GM15510 (cell line): ENCODE measurements around the gene UTRN.

Source experiments
- POLR2A ChIP-seq: IDR thresholded peaks from 3 replicates; pipeline ENCODE4 v1.6.1; 2011; ENCODE audit warnings: borderline replicate concordance; ENCODE audit not compliant: insufficient read length; ENCODE audit errors: extremely low read depth

Gene UTRN

DNA sequence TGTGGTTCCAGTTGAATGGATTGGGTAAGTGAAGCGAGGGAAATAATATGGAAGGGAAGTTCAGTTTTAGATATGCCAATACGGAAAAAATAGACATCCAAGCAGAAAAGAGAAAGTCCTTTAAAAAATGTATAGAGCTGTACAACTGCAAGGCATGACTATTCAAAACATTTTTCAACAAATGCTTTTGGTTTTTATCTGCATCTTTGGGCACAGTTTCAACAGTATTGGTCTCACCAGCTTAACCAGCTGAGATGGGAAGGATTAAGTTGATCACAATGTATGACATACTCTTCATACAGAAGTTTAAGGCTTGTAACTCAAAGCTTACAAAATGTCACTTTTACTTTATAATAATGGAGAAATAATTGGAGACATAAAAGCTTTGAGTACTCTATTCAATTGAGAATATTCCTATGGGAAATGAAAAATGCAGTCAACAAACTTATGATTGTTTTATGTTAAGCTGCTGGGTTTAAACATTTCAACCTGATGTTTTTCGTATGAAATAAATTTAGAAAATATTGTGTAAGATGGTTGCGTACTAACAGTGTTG lies 16.3 kb upstream of the UTRN start:
- no peak for TF ChIP-seq POLR2A

DNA sequence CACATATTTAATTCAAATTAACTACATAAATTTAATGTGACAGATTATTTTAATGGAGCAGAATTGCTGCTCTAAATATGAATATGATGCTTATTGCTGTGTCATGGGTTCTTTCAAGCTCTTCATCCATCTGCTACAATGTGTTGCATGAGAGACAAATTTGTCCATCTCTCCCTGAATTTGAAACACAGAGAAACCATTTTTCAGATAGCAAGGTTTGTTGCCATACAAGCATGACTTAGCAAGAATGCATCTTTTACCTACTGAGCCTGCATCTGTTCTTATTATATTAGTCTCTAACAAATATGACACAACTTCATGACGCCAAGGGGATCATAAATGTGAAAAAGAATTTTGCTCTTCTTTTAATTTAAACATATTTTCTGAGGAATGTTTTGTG lies 8.0 kb upstream of the UTRN start:
- no peak for TF ChIP-seq POLR2A

DNA sequence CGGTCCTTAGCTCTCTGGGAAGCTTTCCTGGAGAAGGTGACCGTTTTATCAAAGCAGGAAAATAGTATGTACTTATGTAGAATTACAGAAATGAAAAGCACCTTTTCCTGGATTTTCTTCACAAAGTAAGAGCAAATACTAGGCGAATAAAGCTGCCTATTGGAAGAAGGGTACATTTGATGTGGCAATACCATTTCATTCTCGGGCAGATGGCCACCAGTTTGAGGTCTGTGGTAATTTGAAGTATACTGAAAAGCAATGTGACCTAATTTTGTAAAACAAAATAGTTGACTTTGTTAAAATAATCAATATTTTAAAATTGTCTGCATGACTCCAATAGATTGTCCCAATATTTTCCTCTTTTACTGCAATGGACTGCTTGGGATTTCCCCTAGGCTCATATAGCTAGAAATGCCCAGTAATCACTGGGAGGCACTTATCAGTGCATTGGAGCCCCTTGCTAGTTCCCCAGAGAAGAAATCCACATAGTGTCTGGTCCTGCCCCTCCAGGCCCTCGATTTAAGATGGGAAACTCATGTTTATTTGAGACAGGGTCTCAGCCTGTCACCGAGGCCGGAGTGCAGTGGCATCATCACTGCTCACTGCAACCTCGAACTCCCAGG lies 7.4 kb upstream of the UTRN start:
- TF ChIP-seq POLR2A, result no peak

DNA sequence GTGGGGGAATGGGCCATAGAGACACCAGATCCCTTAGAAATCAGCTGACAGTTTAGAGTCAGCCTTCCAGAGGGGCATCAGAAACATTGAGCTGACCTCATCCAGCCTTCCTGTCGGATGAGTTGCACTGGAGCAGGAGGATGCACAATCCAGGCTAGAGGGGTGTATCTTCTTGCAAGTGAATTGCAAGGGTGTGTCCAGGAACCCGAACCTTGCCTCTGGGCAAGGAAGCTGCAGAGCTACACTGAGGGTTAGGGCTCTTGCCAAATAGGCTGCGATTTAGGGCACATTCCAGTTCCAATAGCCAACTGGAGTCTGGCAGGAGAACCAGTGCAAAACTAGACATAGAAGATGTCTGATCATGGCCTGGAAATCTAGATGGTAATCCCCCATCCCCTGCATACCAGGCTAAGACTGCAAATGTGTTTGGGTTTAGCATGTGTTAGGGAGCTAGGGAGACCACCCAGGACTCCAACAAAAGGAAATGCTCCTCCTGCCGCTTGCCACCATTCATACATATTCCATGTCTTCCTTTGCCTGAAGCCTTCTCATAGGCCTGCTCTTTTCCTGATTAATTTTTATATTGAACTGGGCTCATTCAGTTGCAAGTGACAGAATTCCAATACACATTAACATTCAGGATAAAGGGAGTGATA lies 6.3 kb upstream of the UTRN start:
- no peak for TF ChIP-seq POLR2A

DNA sequence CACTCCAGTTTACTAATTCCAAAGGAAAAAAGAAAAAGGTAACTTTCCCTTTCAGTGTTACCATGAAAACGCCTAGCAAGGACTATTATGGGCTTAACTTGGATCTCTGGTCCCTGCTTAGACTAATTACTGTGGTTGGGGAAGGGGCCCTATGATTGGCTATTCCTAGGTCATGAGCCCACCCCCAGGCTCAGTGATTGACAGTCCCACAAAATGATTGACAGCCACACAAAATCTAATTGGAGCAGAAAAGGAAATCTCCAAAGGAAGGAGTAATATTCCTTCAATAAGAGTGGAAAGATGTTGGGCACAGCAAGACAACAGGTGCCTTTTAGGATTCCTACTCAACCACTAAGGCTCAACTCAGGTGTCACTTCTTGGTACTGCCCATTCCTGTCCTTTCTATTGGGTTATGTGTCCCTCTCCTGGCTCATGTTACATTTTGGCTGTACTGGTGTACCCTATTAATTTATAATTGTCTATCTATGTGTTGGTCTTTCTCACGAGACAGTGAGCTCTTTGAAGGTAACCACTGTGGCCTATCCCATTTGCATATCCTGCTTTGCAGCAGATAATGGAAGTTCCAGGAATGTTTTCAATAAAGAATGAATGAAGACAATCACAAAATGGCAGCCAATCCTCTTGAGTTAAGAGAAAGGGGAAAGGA lies 5.5 kb upstream of the UTRN start:
- TF ChIP-seq POLR2A, result no peak

DNA sequence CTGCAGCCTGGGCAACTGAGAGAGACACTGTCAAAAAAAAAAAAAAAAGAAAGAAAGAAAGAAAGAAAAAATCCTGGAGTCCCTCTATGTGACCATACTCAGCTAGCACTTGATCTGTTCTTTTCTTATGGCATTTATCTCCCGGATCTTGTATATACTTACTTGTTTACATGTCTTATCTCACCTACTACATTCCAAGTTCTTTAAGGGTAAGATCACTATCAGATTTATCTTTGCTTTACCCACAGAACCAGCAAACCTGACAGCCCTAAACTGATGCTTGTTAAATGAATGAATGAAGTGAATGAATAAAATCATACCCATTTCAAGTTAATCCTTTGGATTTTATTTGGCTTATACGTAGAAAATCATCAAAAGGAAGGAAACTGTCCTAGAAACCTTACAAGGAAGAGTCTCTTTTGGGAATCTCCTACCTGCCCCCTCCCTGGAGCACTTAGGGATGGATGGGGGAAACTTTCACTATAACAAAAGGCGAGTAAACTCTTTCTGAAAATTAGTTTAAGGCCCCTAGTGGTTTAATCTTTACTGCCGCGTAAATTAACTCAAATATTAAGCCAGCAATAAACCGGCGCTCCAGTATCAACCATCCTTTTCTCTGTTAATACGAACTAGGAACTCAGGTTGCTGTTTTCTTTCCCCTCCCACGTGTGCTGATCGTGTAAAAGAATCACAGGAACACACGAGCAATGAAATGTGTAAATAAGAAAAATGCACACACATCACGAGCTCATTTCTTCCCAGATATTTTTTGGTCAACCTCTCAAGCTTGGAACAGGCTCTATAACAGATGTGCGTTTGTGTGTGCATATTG lies 1.3 kb upstream of the UTRN start:
- no peak for TF ChIP-seq POLR2A

DNA sequence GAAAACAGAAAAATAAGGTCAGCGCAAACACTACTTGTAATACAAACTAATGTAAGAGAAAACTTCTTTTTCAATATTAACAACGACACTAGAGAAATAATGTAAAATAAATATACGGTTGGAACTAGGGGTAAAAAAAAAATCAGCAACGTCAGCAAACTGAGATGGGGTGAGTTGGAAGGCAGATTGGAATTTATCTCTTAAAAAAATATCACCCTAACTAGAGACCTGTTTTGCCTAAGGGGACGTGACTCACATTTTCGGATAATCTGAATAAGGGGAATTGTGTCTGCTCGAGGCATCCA lies 705 bp upstream of the UTRN start:
- no peak for TF ChIP-seq POLR2A

DNA sequence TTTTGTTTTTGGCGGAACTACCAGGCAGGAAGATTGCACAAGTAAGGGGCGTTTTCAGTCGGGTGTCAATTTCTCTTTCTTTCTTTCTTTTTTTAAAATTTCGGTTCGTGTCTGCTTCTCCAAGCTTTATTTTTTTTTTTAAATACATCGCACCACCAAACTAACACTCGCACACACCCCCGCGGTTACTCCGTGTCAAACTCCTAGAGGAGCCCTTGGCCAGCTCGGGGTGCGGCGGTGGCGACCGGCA lies 338 bp downstream of the UTRN start:
- no peak for TF ChIP-seq POLR2A

DNA sequence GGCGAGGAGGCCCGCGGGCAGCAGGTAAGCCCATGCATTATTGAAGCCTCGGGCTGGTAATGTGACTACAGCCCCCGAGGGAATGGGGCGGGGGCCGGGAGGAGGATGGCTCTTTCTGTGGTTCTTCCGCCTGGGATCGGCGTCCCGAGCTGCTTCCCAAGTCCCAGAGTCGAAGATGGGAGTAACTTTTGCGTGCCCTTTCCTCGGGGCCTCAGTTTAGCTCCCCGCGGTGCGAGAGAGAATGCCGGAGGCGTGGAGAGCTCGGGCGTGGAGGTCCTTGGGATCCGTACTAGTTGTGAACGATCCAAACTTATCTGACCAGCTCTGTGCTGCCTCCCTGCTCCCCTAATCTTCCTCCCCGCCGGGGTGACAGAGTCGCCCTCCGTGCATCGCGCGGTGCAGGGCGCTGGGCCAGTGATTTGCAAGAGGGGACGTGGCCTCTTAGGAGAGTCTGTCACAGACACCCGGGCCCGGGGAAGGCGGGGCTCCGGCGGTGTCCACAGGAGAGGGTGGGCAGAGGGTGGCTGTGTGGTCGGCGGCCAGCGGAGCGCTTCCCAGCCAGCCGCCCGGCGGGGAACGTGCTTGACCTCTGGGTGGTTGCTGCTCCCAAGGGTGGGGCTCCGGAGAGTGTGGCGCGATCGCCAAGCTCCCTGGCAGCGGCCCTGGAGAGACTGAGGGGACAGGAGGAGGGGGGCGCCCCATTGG lies 815 bp downstream of the UTRN start:
- TF ChIP-seq POLR2A, result no peak

DNA sequence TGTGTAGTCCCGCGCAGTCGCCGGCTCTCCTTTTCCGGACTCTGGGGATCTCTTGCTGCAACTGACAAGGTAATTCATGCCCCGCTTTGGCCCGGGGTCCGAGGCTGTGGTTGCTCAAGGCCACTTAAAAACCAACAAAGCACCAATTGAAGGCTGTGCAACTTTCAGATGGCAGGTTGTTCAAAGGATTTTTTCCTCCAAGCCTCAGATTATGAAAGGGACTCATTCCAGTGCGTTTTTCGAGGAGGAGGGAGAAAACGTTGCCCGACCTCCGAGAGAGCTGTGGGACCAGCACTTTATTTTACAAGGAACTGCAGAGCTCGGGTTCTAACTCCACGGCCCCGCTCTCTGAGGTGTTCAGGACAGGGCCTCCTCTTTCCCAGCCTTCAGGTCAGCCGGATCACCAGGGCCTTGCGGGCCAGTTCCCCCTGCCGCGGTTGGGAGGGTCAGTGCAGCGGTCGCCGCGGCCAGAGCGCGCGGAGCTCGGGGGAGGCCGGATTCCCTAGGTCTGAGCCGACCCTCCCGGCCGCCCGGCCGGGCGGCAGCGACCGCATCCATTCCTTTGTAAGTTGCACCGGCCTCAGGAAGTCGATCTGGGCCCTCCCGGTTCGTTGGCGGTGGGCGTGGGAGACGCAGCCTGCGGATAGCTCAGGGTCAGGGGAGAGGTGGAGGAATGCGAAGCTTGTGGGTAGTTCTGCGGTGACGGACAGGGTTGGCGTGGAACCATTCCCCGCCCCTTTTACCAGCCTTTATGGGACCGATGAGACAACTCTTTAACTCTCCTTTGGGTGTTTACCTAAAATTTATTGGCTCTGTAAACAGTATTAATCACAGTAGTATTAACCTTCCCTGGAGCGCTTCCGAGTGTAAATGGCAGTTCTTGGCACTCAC lies 1.6 kb downstream of the UTRN start:
- TF ChIP-seq POLR2A, result no peak

DNA sequence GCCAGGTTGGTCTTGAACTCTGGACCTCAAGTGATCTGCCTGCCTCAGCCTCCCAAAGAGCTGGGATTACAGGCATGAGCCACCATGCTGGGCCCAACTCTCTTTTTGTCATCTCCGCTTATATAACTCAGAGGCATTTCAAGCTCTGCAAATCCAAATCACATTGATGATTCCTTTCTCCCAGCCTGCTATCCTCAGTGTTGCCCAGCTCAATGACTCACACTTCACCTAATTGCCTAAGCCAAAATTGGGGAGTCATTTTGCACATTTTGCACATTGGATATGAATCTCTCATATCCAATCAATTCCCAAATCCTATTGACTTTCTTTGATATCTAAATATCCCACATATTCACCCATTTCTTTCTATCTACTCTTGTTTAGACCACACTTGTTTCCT lies 3.9 kb downstream of the UTRN start:
- TF ChIP-seq POLR2A, result no peak

DNA sequence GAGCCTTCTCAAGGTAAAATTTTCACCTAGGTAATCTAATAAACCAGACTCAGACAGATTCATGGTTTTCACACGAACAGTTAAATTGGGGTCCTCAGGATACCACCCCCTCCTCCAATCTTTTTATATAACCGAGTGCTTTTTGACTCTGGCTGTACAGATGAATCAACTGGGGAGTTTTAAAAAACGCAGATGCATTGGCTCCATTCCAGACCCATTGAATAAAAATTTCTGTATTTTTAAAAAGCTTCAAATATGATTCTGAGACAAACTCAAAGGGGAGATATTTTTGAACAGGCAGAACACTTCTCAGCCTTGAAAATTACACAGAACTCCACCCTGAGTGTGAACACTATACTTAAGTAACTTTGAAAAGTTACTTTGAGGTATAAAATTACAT lies 7.2 kb downstream of the UTRN start:
- TF ChIP-seq POLR2A, result no peak

DNA sequence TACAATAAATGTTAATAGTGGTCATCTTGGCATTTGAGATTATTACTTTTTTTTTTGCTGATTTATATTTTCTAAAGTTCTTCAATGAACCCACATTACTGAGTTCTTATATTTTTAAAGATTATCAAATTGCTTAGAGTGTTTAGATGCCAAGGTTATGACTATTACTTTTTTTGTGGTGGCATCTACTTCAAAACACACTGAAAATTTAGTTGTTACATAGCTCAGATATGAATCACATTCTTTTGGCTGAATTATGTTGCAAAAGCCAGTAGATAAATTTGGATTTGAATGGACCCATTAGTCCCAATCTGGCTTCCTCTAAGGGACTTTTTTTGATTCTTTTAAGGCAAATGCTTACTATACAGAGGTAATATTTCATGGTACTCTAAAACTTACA lies 8.9 kb downstream of the UTRN start:
- no peak for TF ChIP-seq POLR2A

DNA sequence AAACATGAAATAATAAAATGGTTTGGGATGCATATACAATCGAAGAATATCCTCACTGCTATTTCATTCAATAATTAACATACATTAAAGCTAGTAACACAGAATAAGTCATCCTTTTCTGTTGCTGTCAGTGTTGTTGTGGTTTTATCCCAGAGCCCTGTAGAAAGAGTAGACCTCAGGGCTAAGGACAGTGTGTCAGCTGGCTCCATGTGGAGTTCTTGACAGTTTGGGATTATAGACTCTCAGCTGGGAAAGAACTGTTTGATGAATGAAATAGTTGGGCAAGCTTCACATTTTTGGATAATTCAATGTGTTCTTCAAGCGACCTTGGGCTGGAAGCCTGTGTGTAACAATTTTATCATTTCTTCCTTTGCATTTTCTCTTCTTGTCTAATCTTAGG lies 10.1 kb downstream of the UTRN start:
- no peak for TF ChIP-seq POLR2A
